H9 (cell line): ENCODE results near the gene VEGFD. TPM values are rescaled to one million over a fixed set of nuclear protein-coding genes. Genes with fewer than 3 reads are reported as not detected.

ENCODE experiments used
- DNase-seq: peaks from one replicate; pipeline ENCODE4 v3.0.0-alpha.2; 2017
- H2AFZ ChIP-seq: one replicate; pipeline ENCODE4 v1.6.1; 2013; ENCODE audit warnings: mild to moderate bottlenecking, low read length, control low read depth, moderate library complexity
- H2AK5ac ChIP-seq: 2 replicates; pipeline ENCODE4 v1.6.1; 2013; ENCODE audit warnings: low read length, control low read depth, mixed read lengths; ENCODE audit not compliant: insufficient read length
- H2BK120ac ChIP-seq: one replicate; pipeline ENCODE4 v1.6.1; 2013; ENCODE audit warnings: low read depth, mild to moderate bottlenecking, low read length, control low read depth, inconsistent platforms; ENCODE audit not compliant: poor library complexity, severe bottlenecking
- H2BK12ac ChIP-seq: 2 replicates; pipeline ENCODE4 v1.6.1; 2013; ENCODE audit warnings: low read length, control low read depth, mixed read lengths, low read depth; ENCODE audit not compliant: insufficient read length
- H2BK15ac ChIP-seq: 2 replicates; pipeline ENCODE4 v1.6.1; 2013; ENCODE audit warnings: low read depth, low read length, control low read depth
- H2BK20ac ChIP-seq: one replicate; pipeline ENCODE4 v1.6.1; 2013; ENCODE audit warnings: low read depth, mild to moderate bottlenecking, low read length, control low read depth, inconsistent platforms; ENCODE audit not compliant: poor library complexity, severe bottlenecking
- H2BK5ac ChIP-seq: 2 replicates; pipeline ENCODE4 v1.6.1; 2013; ENCODE audit warnings: low read length, control low read depth, mixed read lengths; ENCODE audit not compliant: insufficient read length
- H3K14ac ChIP-seq: 2 replicates; pipeline ENCODE4 v1.6.1; 2013; ENCODE audit warnings: low read length, control low read depth; ENCODE audit not compliant: insufficient read depth
- H3K18ac ChIP-seq: 2 replicates; pipeline ENCODE4 v1.6.1; 2013; ENCODE audit warnings: low read depth, mild to moderate bottlenecking, mixed read lengths, low read length, control low read depth; ENCODE audit not compliant: insufficient read length
- H3K23ac ChIP-seq: 2 replicates; pipeline ENCODE4 v1.6.1; 2013; ENCODE audit warnings: low read length, control low read depth, mixed read lengths, low read depth; ENCODE audit not compliant: insufficient read length
- H3K23me2 ChIP-seq: 2 replicates; pipeline ENCODE4 v1.6.1; 2013; ENCODE audit warnings: low read depth, mild to moderate bottlenecking, mixed read lengths, low read length, control low read depth; ENCODE audit not compliant: insufficient read length, poor library complexity, severe bottlenecking
- H3K27ac ChIP-seq: 2 replicates; pipeline ENCODE4 v1.5.1; 2013; ENCODE audit warnings: low read length, control low read depth, mixed read lengths, low read depth; ENCODE audit not compliant: insufficient read length
- H3K27me3 ChIP-seq: 2 replicates; pipeline ENCODE4 v1.6.1; 2013; ENCODE audit warnings: low read length, control low read depth, inconsistent platforms; ENCODE audit not compliant: insufficient read depth
- H3K4ac ChIP-seq: 2 replicates; pipeline ENCODE4 v1.6.1; 2013; ENCODE audit warnings: low read depth, mild to moderate bottlenecking, control low read depth, inconsistent platforms, low read length, moderate library complexity
- H3K4me1 ChIP-seq: 2 replicates; pipeline ENCODE4 v1.6.1; 2013; ENCODE audit warnings: low read length, control low read depth, inconsistent platforms; ENCODE audit not compliant: insufficient read depth
- H3K4me2 ChIP-seq: 2 replicates; pipeline ENCODE4 v1.6.1; 2013; ENCODE audit warnings: low read length, control low read depth, mixed read lengths; ENCODE audit not compliant: insufficient read length, insufficient read depth
- H3K56ac ChIP-seq: 2 replicates; pipeline ENCODE4 v1.6.1; 2013; ENCODE audit warnings: low read depth, mild to moderate bottlenecking, mixed read lengths, low read length, control low read depth; ENCODE audit not compliant: insufficient read length
- H3K79me1 ChIP-seq: 2 replicates; pipeline ENCODE4 v1.6.1; 2013; ENCODE audit warnings: low read depth, mild to moderate bottlenecking, moderate library complexity, low read length, control low read depth, inconsistent platforms; ENCODE audit not compliant: insufficient read depth, poor library complexity, severe bottlenecking
- H3K79me2 ChIP-seq: 2 replicates; pipeline ENCODE4 v1.6.1; 2013; ENCODE audit warnings: low read length, control low read depth, inconsistent platforms; ENCODE audit not compliant: insufficient read depth
- H3K9ac ChIP-seq: 2 replicates; pipeline ENCODE4 v1.6.1; 2013; ENCODE audit warnings: low read length, control low read depth, mixed read lengths; ENCODE audit not compliant: insufficient read length; ENCODE audit errors: extremely low read depth
- H3K9me3 ChIP-seq: one replicate; pipeline ENCODE4 v1.6.1; 2013; ENCODE audit warnings: low read depth, low read length, inconsistent platforms; ENCODE audit not compliant: control insufficient read depth
- H3T11ph ChIP-seq: one replicate; pipeline ENCODE4 v1.6.1; 2013; ENCODE audit warnings: mild to moderate bottlenecking, low read length, control low read depth, inconsistent platforms
- H4K20me1 ChIP-seq: one replicate; pipeline ENCODE4 v1.6.1; 2013; ENCODE audit not compliant: control insufficient read depth, insufficient read length, insufficient read depth
- H4K5ac ChIP-seq: 2 replicates; pipeline ENCODE4 v1.6.1; 2013; ENCODE audit warnings: low read depth, mild to moderate bottlenecking, mixed read lengths, low read length, control low read depth; ENCODE audit not compliant: insufficient read length
- H4K8ac ChIP-seq: replicated peaks from 2 replicates; pipeline ENCODE4 v1.6.1; 2013; ENCODE audit warnings: low read length, control low read depth, mixed read lengths, low read depth; ENCODE audit not compliant: insufficient read length
- H4K91ac ChIP-seq: 2 replicates; pipeline ENCODE4 v1.6.1; 2013; ENCODE audit warnings: low read depth, mild to moderate bottlenecking, moderate library complexity, mixed read lengths, low read length, control low read depth; ENCODE audit not compliant: insufficient read length
- H3K27ac Mint-ChIP-seq, 3 experiments: 2 replicates in 2 of 3; 3 replicates in 1 of 3; pipeline ENCODE4 v1.8.0; 2020 to 2021; ENCODE audit warnings: mixed read lengths in 3 of 3, mild to moderate bottlenecking in 1 of 3, moderate library complexity in 1 of 3
- H3K27me3 Mint-ChIP-seq: 2 replicates; pipeline ENCODE4 v1.8.0; 2021; ENCODE audit warnings: low read depth, mild to moderate bottlenecking, moderate library complexity, mixed read lengths
- H3K36me3 Mint-ChIP-seq, 3 experiments: 2 replicates in 2 of 3; 3 replicates in 1 of 3; pipeline ENCODE4 v1.8.0; 2020 to 2021; ENCODE audit warnings: low read depth in 3 of 3, mixed read lengths in 3 of 3; ENCODE audit not compliant: insufficient read depth in 1 of 3
- H3K4me1 Mint-ChIP-seq, 2 experiments: 2 replicates each; pipeline ENCODE4 v1.8.0; 2020; ENCODE audit warnings: mixed read lengths in 2 of 2
- H3K4me3 Mint-ChIP-seq, 2 experiments: 2 replicates in 1 of 2; 3 replicates in 1 of 2; pipeline ENCODE4 v1.8.0; 2020 to 2021; ENCODE audit warnings: mild to moderate bottlenecking in 2 of 2, mixed read lengths in 2 of 2, moderate library complexity in 1 of 2
- H3K9me3 Mint-ChIP-seq, 2 experiments: 2 replicates in 1 of 2; 3 replicates in 1 of 2; pipeline ENCODE4 v1.8.0; 2020; ENCODE audit warnings: mild to moderate bottlenecking in 2 of 2, mixed read lengths in 2 of 2, moderate library complexity in 1 of 2
- CTCF ChIP-seq: fragments of 200-600 bp; sonication (generic); conservative IDR thresholded peaks from 3 replicates; pipeline ENCODE4 v1.8.0; 2021; ENCODE audit warnings: antibody characterized with exemption, mild to moderate bottlenecking
- WGBS: extraction: QIAGEN DNeasy Blood & Tissue Kit; methylation state at CpG from one replicate; pipeline ENCODE4 v1.1.7; 2013; ENCODE audit warnings: missing lambda C conversion rate, low lambda C conversion rate, mixed read lengths; ENCODE audit not compliant: insufficient read length; ENCODE audit errors: extremely low coverage; 5-methylcytosine and 5-hydroxymethylcytosine counted together
- total RNA-seq: library from RNA; stranded (reverse); gene quantifications from 2 replicates; pipeline ENCODE4 v1.2.1, GENCODE V29; 2021

Gene VEGFD
- total RNA-seq, 1 experiment from 2014 or later = 0.11 TPM

DNA sequence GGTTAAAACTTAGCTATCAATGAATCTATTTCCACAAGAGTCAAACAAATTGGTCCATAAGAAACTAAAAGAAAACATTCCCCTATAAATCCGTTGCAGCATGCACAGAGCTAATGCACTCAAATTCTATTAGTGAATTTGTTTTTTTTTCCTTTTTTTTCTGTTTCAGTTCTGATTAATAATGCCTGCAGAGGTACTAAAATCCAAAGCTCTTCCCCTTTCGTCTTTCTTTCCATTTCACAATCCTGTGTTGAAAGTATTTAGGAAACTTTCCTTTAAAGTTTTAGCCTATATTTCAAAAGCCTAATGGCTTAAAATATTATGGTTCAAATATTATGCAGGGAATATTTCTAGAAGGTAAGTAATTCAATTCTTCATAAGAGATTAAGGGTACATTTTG, 45.9 kb upstream of the VEGFD start:
- Histone ChIP-seq H4K91ac (no peak overlapping the region), H3K9me3 (no peaks in the 10 kb centered on the region), H2BK12ac (no peak overlapping the region), H3K79me2 (no peaks in the 10 kb centered on the region), H3K56ac (no peak overlapping the region), H3K79me1 (no peaks in the 10 kb centered on the region), H3T11ph (no peak overlapping the region), H3K9ac (no peak overlapping the region), H3K27ac (no peak overlapping the region), H3K4me1 (no peaks in the 10 kb centered on the region), H2BK5ac (no peak overlapping the region), H2AFZ (no peak overlapping the region), H2AK5ac (no peak overlapping the region), H3K27me3 (no peaks in the 10 kb centered on the region), H4K5ac (no peak overlapping the region), H2BK15ac (no peak overlapping the region), H3K4me2 (no peak overlapping the region), H3K23me2 (no peaks in the 10 kb centered on the region), H4K20me1 (no peaks in the 10 kb centered on the region), H3K18ac (no peak overlapping the region), H3K14ac (no peak overlapping the region), H3K4ac (no peak overlapping the region), H2BK20ac (no peak overlapping the region), H4K8ac (no peak overlapping the region), H2BK120ac (no peak overlapping the region), H3K23ac (no peak overlapping the region)
- H3K27me3 Mint-ChIP-seq = peaks cover 1% of the 10 kb centered on the region
- no peak overlapping the region for H3K4me3 Mint-ChIP-seq
- TF ChIP-seq CTCF = no peak
- H3K4me1 Mint-ChIP-seq = no peaks in the 10 kb centered on the region
- H3K27ac Mint-ChIP-seq = no peak overlapping the region
- H3K9me3 Mint-ChIP-seq = no peaks in the 10 kb centered on the region
- no CpG with 5 or more reads among the region's 2 CpGs for WGBS
- H3K36me3 Mint-ChIP-seq = peaks cover 0 to 4% (median 2%) of the 10 kb centered on the region in 3 experiments; a peak in 3 of 7 replicates
- DNase-seq = no peak
